IPS DF 19.7 (cell line): ENCODE measurements around the gene WNT5A.

Source experiments
- DNase-seq: peaks from one replicate; pipeline ENCODE4 v3.0.0-alpha.2; 2013; ENCODE audit warnings: low read depth, low spot score

WNT5A gene

DNA sequence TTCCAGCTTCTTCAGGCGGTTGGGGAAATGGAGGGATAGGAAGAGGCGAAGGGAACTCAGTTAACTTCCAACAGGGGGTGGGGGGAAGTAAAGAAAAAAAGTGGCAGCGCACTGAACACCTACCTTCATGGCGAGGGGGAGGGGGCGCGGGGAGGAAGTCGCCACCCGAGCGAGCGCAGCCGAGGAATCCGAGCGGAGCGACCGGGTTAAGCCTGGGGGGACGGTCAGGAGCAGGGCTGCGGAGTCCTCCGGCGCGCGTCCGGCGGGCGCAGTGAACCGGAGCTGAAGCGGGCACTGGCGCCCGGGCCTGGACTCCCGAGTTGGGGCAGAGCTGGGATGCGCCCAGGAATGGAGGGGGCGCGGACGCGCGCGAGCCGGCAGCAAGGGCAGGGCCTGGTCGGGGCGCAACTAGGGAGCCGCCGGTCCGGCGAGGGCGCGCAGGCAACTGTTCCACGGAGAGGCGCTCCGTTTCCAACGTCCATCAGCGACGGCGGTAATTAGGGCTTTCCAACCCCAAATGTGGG lies at the start of gene WNT5A:
Gene WNT5A, minus strand, starts transcription at position 450 of the 524 bp plus-strand sequence. Its CDS starts 321 bp downstream, at position 129.
- DNase-seq = no peak

DNA sequence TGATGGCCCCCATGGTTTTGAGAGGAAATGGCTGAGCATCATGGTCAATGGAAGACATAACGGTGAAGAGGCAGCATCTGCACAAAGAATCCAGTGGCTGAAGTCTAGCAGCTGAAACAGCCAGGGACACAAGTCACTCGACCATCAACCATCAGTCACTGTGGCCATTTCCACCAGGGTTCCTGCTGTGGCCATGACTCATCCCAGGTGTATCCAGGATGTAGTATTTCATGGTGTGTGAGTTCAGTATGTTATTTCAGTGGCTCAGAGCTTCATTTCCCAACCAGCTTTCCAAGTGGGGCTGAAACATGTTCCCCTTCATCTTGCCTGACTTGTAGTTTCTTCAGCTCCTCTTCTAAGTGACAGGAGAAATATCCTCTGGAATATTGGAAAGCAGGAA lies 47.8 kb upstream of the WNT5A start:
- no peak for DNase-seq

DNA sequence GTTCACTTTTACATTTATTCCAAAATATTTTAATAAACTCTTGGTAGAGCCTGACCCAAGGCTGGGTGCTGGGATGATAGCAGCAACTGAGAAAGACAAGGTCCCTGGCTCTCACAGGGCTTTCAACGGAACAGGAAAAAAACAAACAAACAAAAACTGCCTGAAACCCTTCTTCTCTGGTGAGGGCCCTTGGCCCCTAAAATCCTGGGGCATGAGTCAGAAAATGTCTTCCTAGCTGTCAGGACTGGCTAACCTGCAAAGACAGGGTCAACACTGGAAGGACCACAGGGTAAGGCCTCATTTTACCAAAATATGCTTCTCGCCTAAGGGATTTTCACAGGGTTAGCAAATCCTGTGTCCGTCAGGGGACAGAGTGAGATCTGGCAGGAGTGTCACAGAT lies 45.7 kb upstream of the WNT5A start:
- DNase-seq = no peak

DNA sequence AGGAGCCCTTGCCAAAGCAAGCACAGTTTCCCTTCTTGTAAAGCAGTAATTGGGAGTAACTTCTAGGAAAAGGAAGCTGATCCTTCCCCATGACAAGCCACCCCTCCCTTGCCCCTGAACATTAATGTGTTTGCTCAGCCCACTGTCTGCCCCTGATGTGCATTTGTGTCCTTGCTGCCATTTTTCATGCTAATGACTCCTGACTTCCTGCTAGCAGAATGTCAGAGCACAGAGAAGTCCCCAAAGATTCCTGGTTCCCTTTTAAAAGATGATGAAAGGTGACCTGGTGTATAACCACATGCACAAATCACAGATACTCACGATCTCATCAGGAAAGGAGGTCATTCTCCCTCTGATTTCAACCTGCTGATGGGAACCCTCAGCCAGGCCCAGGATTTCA lies 44.2 kb upstream of the WNT5A start:
- DNase-seq = no peak

DNA sequence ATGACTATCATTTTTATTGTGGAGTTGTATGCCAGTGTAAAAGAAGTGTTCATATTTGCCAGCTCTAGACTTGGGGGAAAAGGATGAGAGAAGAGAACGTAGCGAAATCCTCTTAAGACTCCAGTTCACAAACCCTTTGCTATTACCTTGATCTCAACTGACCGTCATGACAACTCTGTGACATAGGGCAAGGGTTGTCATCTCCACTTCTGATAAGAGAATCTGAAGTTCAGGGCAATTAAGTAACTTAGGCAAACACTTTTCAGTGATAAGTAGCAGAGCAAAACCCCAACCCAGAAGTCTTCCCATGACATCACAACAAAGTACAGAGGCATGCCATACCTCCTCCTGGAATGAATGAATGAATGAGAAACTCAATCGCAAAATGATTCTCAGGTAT lies 40.3 kb upstream of the WNT5A start:
- DNase-seq = no peak

DNA sequence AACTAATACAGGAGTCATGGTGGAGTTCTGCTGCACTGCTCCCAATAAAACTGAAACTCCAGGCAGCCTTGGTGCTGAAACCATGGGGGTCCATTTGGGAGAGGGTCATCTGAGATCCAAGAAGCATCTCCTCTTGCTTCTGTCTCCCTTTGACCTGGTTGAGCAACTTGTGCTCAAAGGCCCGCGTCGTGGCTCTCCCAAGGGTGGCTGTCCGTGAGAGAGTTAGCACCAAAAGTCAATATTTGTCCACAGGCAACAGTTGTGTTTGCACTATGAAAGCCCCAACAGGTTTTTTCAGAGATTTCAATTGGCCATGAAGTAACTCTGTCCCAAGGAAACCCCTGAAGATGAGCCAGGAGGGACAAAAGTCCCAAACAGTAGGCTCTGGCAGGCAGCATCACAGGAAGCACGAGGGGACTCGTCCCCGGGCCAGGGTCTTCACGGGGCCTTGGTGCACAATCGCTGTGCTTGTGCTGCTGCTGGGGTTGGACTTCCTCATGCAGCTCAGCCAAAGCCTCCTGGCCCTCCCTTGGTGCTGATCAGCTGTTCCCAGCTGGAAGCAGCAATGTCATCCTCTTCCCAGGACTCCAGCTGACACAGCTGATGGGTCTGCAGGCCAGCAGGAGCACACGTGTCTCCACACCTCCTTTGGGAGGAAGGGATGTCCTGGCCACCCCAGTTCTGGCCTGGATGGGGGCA lies 39.4 kb upstream of the WNT5A start:
- no peak for DNase-seq

DNA sequence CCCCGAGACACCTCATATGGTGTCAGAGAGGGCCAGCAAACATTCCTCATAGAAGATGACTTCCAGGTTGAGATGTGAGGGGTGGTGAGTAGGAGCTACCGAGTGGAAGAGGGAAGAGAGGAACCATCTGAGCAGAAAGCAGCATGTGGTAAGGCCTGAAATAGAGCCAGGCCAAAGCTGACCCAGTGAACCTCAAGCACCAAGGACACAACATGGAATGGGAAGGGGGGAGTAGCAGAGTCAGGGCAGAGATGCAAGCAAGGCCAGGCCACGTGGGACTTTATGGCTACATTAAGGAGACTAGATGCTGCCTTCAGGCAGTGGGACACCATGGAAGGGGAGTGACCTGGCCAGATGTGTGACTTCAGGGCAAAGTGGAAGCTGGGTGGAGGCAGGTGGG lies 38.3 kb upstream of the WNT5A start:
- DNase-seq = no peak

DNA sequence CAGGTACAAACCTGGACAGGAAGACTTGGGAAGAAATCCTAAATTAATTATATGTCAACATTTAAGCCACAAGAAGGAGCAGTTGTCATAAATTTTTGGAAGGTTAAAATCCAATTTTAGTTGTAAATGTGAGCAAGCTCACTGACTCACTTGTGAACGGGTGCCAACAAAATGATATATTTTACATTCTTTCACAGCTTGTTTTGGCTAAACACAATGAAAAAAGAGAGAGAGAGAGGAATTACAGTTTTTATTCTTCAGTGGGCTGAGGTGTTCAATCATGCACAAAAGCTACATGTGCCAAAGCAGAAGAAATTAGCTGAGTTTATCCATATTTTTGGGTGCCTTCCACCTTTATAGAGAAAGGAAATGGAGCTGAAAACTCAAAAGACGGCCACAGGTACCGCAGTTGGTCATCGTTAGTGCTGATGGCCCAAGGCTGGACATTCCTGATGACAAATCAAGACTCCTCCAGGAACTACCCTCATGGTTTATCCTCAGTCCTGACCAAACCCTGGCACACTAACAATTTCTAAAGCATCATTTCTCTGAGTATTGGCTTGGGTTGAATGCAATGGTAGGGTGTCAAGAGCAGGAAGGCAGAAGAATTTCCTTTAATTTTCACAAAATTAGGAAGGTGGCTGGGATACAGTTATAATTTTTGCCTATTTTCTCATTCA lies 37.6 kb upstream of the WNT5A start:
- DNase-seq = no peak

DNA sequence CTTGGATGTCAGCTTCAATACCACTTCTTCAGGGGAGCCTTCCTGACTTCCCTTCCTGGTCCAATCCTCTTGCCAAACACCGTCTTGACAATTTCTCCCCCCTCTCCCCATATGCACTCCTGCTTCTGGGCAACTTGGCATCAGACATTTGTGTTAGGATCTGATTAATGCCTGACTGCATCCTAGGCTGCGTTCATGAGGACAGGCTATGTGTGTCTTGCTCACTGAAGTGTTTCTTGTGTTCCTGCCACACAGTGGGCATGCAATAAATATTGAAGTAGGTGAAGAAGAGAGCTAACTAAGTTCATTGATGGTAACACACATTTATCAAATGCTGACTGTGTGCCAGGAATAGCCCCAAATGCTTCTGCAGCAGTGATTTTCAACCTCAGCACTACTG lies 36.4 kb upstream of the WNT5A start:
- DNase-seq = no peak

DNA sequence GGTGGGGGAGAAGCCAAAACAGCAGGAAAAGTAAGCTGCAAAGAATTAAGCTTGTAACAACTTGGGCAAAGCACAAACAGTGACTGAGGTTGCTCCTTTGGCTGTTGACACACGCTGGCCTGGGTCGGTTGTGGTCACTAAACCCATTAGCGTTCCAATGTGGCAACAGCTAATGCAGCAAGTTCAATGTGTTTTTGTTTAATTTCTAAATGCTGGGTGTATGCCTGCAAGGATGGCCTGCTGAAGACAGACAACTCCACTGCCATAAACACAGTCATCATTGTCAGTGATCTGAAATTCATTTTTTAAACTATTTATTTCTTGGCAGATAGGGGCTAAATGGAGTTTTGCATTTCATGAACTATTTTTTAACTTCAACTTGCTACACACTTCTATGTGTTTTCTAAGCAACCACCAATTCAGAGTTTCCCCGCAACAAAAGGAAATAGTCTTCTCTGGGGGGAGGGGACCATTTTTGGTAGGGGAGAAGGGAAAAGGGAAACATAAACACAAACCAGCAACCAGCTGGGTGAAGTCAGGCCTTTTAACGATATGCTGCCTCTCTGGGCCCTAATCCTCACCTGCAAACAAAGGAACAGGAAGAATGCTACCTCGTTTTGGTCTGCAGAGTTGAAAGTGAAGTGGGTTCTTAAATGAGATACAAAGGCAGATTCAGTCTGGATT lies 34.8 kb upstream of the WNT5A start:
- no peak for DNase-seq

DNA sequence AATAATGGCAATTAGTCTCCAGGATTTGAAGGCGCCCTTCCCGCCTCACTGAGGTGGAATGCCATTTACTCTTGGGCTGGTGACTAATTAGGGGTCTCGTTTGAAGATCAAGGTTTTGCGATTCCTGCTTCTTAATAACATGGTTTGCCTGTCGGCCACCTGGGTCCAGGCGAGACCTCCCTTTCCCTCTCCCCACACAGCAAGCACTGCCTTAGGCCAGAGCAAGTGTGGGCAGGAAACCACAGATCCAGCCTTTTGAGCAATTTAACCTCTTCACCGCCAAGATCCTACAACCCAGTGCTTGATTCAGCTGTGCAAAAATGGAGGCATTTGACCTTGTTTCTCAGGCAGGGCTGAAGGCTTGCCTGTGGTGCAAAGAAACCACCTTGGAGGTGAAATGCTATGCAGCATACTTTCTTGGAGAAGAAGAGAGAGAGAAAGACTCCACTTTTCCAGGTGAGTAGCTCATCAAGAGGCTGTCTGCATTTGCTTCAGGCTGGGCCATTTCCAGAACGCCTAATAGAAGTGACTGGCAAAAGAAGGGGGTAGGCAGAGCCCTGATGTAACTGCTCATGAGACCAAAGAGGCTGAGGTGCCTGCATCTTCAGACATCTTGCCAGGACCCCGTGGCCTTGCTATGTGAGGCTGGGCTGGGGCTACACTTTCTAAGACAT lies 34.1 kb upstream of the WNT5A start:
- DNase-seq = no peak

DNA sequence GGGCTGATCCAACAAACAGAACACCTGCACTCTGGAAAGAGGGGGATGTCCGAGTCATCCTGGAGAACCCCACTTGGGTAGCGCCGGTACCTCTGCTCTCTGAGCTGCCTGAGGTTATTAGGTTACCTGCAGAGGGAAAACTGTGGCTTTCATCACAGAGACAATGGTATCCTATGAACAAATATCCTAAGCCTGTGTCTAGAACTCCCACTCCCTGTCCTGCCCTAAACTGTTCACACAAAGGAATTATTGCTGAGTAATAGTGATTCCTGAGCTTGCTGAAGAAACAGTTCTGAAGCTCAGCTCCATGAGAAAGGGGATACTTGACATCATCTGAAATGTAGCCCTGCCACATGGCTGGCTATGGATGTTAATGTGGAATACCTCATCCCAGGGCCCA lies 31.9 kb upstream of the WNT5A start:
- no peak for DNase-seq

DNA sequence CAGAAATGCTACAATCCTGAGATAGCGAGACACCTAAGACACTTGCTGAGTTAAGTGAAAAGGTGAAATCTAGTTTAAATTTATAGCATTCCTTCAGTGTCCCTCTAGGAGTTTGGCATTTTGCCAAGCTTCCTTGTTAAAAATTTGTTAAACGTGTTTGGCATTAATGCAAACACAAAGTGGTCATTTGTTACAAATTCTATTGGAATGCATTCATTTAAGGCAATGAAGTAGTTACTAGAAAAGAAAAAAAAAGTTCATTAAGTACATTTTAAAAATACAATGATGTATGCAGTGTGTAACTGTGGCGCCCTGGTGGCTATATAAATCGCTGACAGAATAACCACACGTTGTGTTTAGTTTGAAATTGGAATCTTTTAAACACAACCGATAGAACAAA lies 31.3 kb upstream of the WNT5A start:
- DNase-seq = no peak

DNA sequence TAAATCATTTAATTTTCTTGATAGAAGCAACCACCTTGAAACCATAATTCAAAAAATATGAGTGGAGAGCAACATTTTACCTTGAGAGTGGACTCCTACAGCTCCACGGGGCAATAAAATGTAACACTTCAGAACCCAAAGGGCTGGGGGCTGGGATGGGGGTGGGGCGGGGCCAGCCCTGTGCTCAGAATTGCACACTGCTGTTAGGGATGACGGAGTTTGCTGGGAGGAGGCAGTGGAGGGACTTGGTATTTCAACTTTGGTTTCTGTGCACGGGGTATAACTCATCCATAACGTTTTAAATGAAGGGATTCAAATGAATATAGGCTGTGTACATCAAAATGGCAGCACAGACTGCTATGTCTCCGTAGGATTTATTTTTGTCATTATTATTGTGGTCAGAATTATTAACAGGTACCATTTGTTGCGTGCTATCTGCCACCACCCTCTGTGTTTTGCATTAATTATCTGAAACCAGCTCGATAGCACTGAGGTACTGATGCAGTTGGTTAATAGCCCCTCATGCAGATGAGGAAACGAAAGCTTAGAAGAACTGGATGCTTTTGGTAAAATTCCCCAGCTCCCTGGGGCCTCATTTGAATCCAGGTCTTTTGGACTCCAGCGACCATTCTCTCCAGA lies 29.4 kb upstream of the WNT5A start:
- DNase-seq = no peak

DNA sequence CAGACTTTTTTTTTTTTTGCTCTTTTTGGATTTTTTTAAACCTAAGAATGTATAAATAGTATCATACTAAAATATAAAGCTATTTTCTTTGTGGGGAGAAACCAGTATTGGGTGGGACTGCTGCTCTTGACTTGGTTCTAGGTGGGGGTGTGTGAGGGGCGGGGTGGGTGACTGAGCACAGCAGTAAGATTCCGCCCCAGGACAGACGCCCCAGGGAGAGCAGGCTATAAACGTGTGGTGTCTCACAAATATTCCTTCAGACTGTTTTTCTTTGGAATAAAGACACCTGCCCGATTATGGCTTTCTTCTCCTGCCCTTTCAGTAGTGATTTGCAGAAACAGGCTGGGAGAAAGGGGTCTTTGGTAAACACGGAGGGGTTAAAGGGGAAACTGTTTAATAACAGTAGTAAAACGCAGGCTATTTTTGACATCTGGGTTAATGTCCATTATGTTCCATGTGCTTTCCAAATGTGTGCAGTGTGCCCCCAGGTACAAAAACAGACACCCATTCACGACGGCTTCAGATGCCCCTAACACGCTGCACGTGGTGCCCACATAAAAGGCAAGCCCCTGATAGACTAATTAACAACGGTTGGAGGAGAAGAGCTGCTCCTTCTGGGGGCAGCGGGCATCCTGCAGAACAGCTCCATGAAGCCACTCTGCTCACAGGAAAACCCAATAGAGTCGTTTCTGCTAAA lies 28.6 kb upstream of the WNT5A start:
- no peak for DNase-seq

DNA sequence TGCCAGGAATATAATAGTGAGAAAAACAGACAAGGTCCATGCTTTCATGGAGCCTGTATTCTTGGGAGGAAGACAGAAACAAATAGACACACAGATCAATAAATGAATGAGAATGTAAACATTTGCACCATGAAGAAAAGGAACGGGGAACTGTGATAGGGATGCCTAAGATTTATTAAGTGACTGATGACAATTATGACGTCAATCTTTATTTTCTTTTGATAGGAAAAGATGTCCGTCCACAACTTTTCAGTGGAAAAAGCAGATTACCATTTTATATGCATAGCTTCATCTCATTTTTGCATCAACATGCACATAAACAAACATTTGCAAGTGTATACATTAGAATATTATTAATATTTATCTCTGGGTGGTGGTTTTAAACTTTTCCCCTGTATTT lies 27.9 kb upstream of the WNT5A start:
- no peak for DNase-seq

DNA sequence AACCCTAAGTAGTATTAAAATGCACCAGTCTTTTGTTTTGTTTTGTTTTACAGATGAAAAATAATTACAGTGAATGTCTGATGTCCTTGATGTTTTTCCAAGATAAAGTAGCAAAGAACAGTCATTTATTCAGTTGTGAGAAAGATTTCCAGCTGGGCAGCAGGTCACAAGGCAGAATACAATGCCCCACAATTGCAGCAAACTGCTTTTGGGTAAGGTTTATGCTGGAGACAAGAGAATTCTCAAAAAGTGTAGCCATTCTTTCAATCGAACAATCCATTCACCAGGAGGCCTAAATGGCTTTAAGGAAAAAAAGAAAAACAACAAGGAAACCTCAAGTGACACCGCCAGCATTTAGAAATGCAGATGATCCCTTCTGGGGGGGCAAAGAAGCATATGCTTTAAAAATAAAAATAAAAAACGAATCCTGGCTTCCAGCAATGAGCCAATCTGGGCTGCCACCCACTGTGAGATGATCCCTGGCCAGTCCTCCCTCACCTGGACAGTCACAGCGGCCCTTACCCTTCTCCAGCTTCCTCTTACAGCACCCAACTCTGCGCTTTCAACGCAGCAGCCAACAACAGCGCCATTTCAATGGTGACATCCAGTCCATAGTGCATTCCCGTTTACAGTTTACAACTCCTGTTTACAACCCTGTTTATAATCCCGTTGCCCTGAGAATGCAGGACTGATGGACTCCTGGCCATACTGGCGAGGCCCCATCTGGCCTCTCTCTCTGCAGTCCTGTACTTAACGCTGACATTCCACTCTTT lies 25.7 kb upstream of the WNT5A start:
- DNase-seq = no peak

DNA sequence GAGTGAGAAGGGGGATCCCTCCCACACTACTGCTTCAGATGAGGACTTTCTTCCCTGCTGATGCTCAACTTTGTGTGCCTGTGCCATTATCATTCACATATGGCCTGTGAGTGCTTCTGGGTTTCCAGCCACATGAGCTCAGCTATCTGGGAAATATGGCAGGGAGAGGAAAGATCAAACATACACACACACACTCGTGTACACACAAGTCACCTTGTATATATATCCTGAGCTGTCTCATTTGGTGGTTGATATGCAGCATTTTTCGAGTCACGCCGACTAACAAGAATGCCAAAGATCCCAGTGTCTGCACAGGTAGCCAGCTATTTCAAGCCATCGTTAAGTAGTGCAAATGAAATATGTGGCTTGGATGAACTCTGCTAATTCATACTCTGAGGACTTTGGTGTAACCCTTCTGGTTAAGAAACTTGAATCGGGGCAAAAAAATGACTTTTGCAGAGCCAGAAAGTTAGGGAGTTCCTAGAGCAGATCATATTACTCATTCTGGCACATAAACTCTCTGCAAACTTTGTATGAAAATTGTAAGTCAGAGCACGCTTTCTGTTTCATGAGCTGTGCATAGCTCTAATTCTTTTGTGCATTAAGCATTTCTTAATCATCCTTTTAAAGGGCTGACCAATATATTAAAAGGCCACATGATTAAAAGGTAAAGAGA lies 24.9 kb upstream of the WNT5A start:
- DNase-seq = no peak

DNA sequence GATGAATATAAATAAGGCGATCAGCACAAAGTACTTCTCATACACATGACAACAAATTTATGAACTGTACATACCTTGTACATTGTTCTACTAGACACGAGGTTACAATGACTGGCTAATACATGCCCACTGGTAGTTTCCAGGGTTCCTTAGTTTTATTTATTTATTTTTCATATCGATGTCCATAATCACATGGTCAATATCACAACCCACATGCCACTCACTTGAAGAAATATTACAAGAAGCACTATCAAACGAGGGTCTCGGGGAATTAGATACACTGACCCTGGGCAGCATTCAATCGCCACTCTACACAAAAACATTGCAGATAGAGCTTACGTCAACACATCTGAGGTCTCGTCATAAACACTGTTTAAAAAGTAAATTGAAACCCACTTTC lies 21.2 kb upstream of the WNT5A start:
- no peak for DNase-seq

DNA sequence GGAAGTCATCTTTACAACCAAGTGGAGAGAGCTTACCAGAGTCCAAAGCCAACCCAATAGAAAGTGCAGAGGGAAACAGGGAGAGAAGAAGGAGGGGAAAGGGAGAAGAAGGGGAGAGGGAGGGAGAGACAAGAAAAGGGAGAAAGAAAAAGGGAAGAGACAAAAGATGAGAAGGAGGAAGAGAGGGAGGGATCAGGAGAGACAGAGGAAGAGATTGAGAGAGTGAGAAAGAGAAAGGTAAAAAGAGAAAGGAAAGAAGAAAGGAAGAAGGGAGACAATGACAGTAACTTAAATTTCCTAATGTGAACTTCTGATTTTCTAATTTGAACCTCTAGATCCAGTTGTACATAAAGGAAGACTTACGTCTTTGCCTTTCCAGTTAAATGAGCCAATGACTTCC lies 20.7 kb upstream of the WNT5A start:
- DNase-seq = no peak
